Upper lobe of left lung (tissue), 6 donors: ENCODE measurements around the gene RNPEPL1. TPM values are rescaled to one million over a fixed set of nuclear protein-coding genes. Genes with fewer than 3 reads are reported as not detected.

Experiments
- ATAC-seq, 2 donors: fragments of 200-7000 bp; cut with Tn5 transposase; one replicate each; pipeline ENCODE4 v1.9.1; 2022; ENCODE audit warnings: mild to moderate bottlenecking in 2 of 2, moderate library complexity in 2 of 2; ENCODE audit not compliant: low FRiP score in 2 of 2
- DNase-seq, 2 donors: peaks; one replicate each; pipeline ENCODE4 v3.0.0-alpha.2; 2019 to 2020
- H3K27ac ChIP-seq, 4 donors: fragments of 200-600 bp; sonication (generic); one replicate each; pipeline ENCODE4 v1.5.1; 2016 to 2019
- H3K27me3 ChIP-seq, 4 donors: fragments of 200-600 bp; sonication (generic); one replicate each; pipeline ENCODE4 v1.5.1; 2017 to 2019
- H3K36me3 ChIP-seq, 4 donors: fragments of 200-600 bp; sonication (generic); one replicate each; pipeline ENCODE4 v1.5.1; 2016 to 2019
- H3K4me1 ChIP-seq, 4 donors: fragments of 200-600 bp; sonication (generic); one replicate each; pipeline ENCODE4 v1.5.1; 2018 to 2019
- H3K4me3 ChIP-seq, 4 donors: fragments of 200-600 bp; sonication (generic); one replicate each; pipeline ENCODE4 v1.5.1; 2017 to 2019; ENCODE audit warnings: mild to moderate bottlenecking in 2 of 4, moderate library complexity in 1 of 4
- H3K9me3 ChIP-seq, 4 donors: fragments of 200-600 bp; sonication (generic); one replicate each; pipeline ENCODE4 v1.5.1; 2018 to 2019
- CTCF ChIP-seq, 6 experiments: fragments of 450-650 bp in 4 of 6; fragments of 200-600 bp in 2 of 6; sonication (generic) in 2 of 6; IDR thresholded peaks; one replicate each; pipeline ENCODE4 v1.5.1; 2016 to 2019; ENCODE audit warnings: antibody characterized with exemption in 6 of 6
- EP300 ChIP-seq, 4 donors: sonication (generic); formaldehyde crosslinking; IDR thresholded peaks; one replicate each; pipeline ENCODE4 v1.5.1; 2017; ENCODE audit warnings: antibody characterized with exemption in 4 of 4, control low read depth in 2 of 4
- POLR2A ChIP-seq, 4 donors: fragments of 450-650 bp; IDR thresholded peaks; one replicate each; pipeline ENCODE4 v1.5.1; 2016 to 2017; ENCODE audit warnings: antibody characterized with exemption in 4 of 4, mild to moderate bottlenecking in 2 of 4
- POLR2AphosphoS5 ChIP-seq, 2 donors: sonication (generic); formaldehyde crosslinking; IDR thresholded peaks; one replicate each; pipeline ENCODE4 v1.5.1; 2017; ENCODE audit warnings: antibody characterized with exemption in 2 of 2
- WGBS, 2 donors: methylation state at CpG; one replicate each; pipeline ENCODE4 v1.1.5; 2017 to 2018; 5-methylcytosine and 5-hydroxymethylcytosine counted together
- total RNA-seq, 6 donors: library from RNA; depleted of rRNA in 4 of 6; stranded (reverse); fragments of >200 nt in 4 of 6; gene quantifications; one replicate each; pipeline versions ENCODE4 v1.1.0 to v1.2.1, GENCODE V29; 2016 to 2021
- donor health status: DM: no; HTN: no; CAD: no; lungs with moderate emphysema.
- donor health status: DM: no; HTN: yes; CAD: no; lungs with severe emphysema.

The RNPEPL1 gene
- total RNA-seq, 6 donors from 2014 or later: 71.0 to 264 (median 123) TPM

- no peaks in the 10 kb centered on the region for H3K27me3 ChIP-seq
- ATAC-seq: peak in 1 of 2 donors; percentile 25
- H3K36me3 ChIP-seq: peaks cover 0 to 17% (median 8%) of the 10 kb centered on the region in 4 donors
- peak; percentile 66 to 96 for DNase-seq
- TF ChIP-seq POLR2AphosphoS5 (IDR thresholded peaks at IDR 0.05): no peak
- TF ChIP-seq EP300 (IDR thresholded peaks at IDR 0.05): no peak
- TF ChIP-seq CTCF (IDR thresholded peaks at IDR 0.05): peak in 3 of 6 experiments; percentile 17 to 51 (median 38)
- H3K4me3 ChIP-seq: peak overlapping the region; percentile 79 to 95 (median 87)
- 0 to 1% methylated on average over 13 to 30 of the region's 93 CpGs for WGBS, 2 donors
- H3K4me1 ChIP-seq: peaks cover 50 to 75% (median 62%) of the 10 kb centered on the region in 4 donors
- H3K9me3 ChIP-seq: no peaks in the 10 kb centered on the region
- peak overlapping the region; percentile 78 to 91 (median 84) for H3K27ac ChIP-seq
Observed at GRCh38 chr2:240568678-240569522, 616 bp downstream of the RNPEPL1 start.

- DNase-seq (peak; percentile 24 to 56), ATAC-seq (no peak)
- peaks cover 50 to 68% (median 56%) of the 10 kb centered on the region in 4 donors for H3K4me1 ChIP-seq
- no peaks in the 10 kb centered on the region for H3K9me3 ChIP-seq
- TF ChIP-seq POLR2AphosphoS5 (IDR thresholded peaks at IDR 0.05) (no peak), POLR2A (IDR thresholded peaks at IDR 0.05) (no peak), CTCF (IDR thresholded peaks at IDR 0.05) (peak in 1 of 6 experiments; percentile 3)
- H3K27me3 ChIP-seq: no peaks in the 10 kb centered on the region
- H3K4me3 ChIP-seq: peak overlapping the region; percentile 79 to 95 (median 87)
- H3K36me3 ChIP-seq: peaks cover under 1 to 24% (median 14%) of the 10 kb centered on the region in 4 donors
- peak overlapping the region; percentile 78 to 91 (median 84) for H3K27ac ChIP-seq
- WGBS, 2 donors: 74 to 80% methylated on average over 5 to 9 of the region's 9 CpGs
Observed at GRCh38 chr2:240569523-240569997, 1.3 kb downstream of the RNPEPL1 start.

- ATAC-seq: no peak
- Histone ChIP-seq H3K4me3 (peak overlapping the region in 2 of 4 donors; percentile 79 to 91), H3K4me1 (peaks cover 47 to 63% (median 51%) of the 10 kb centered on the region in 4 donors), H3K27ac (peak overlapping the region in 3 of 4 donors; percentile 79 to 91 (median 90)), H3K27me3 (no peaks in the 10 kb centered on the region), H3K9me3 (no peaks in the 10 kb centered on the region), H3K36me3 (peaks cover 6 to 29% (median 19%) of the 10 kb centered on the region in 4 donors)
- no peak for TF ChIP-seq CTCF (IDR thresholded peaks at IDR 0.05)
- no peak for TF ChIP-seq POLR2A (IDR thresholded peaks at IDR 0.05)
- no peak for TF ChIP-seq POLR2AphosphoS5 (IDR thresholded peaks at IDR 0.05)
- TF ChIP-seq EP300 (IDR thresholded peaks at IDR 0.05): no peak
- 92 to 94% methylated on average over 5 to 12 of the region's 15 CpGs for WGBS, 2 donors
- peak; percentile 16 to 79 for DNase-seq
Observed at GRCh38 chr2:240569998-240570530, 1.8 kb downstream of the RNPEPL1 start.

- Histone ChIP-seq H3K27ac (no peak overlapping the region), H3K9me3 (no peaks in the 10 kb centered on the region), H3K27me3 (no peaks in the 10 kb centered on the region), H3K36me3 (peaks cover 6 to 35% (median 25%) of the 10 kb centered on the region in 4 donors), H3K4me3 (peak overlapping the region in 1 of 4 donors; percentile 91), H3K4me1 (peaks cover 40 to 56% (median 45%) of the 10 kb centered on the region in 4 donors)
- 91 to 96% methylated on average over 8 to 11 of the region's 11 CpGs for whole genome bisulfite sequencing, 2 donors
- ATAC-seq (no peak), DNase-seq (peak; percentile 17 to 57)
- TF ChIP-seq POLR2AphosphoS5 (IDR thresholded peaks at IDR 0.05) (no peak), CTCF (IDR thresholded peaks at IDR 0.05) (no peak), POLR2A (IDR thresholded peaks at IDR 0.05) (no peak), EP300 (IDR thresholded peaks at IDR 0.05) (no peak)
Observed at GRCh38 chr2:240570531-240571313, 2.4 kb downstream of the RNPEPL1 start.
